HFFc6 (cell line): ENCODE measurements around the gene SCN2B. TPM values are rescaled to one million over a fixed set of nuclear protein-coding genes. Genes with fewer than 3 reads are reported as not detected.

Experiments used
- DNase-seq: peaks from one replicate; pipeline ENCODE4 v3.0.0-alpha.2; 2018
- H3K27ac Mint-ChIP-seq: 2 replicates; pipeline ENCODE4 v1.8.0; 2020; ENCODE audit warnings: mild to moderate bottlenecking, mixed read lengths
- H3K27me3 Mint-ChIP-seq: 2 replicates; pipeline ENCODE4 v1.8.0; 2021; ENCODE audit warnings: mild to moderate bottlenecking, moderate library complexity, mixed read lengths; ENCODE audit not compliant: insufficient read depth
- H3K36me3 Mint-ChIP-seq: 2 replicates; pipeline ENCODE4 v1.8.0; 2021; ENCODE audit warnings: low read depth, mixed read lengths
- H3K4me1 Mint-ChIP-seq: 2 replicates; pipeline ENCODE4 v1.8.0; 2020; ENCODE audit warnings: low read depth, mixed read lengths
- H3K4me3 Mint-ChIP-seq: 2 replicates; pipeline ENCODE4 v1.8.0; 2020; ENCODE audit warnings: mild to moderate bottlenecking, moderate library complexity, mixed read lengths
- H3K9me3 Mint-ChIP-seq: 2 replicates; pipeline ENCODE4 v1.8.0; 2020; ENCODE audit warnings: mild to moderate bottlenecking, mixed read lengths
- total RNA-seq, 6 experiments: library from RNA; stranded (reverse); fragmentation: NEBNext Ultra II Directional; extraction: Animal tissue kit (Norgen Biotek cat#: 25700); gene quantifications; 2 replicates in 1 of 6; 3 replicates in 5 of 6; pipeline ENCODE4 v1.2.3, GENCODE V29; 2021
- TF ChIP-seq, protein P1 (sequence below): fragments of 200-600 bp; sonication (generic); IDR thresholded peaks from 2 replicates; pipeline ENCODE4 v1.5.0; 2021; ENCODE audit warnings: antibody characterized with exemption, mild to moderate bottlenecking

The SCN2B gene
- total RNA-seq, 6 experiments from 2014 or later, result not detected

GRCh38 chr11:118170882-118171268 lies 5.6 kb downstream of the SCN2B start:
- H3K27me3 Mint-ChIP-seq, result peaks cover 57% of the 10 kb centered on the region
- no peaks in the 10 kb centered on the region for H3K9me3 Mint-ChIP-seq

GRCh38 chr11:118170231-118170630 lies 6.2 kb downstream of the SCN2B start:
- H3K4me3 Mint-ChIP-seq, result no peak overlapping the region
- H3K4me1 Mint-ChIP-seq, result peaks cover 14% of the 10 kb centered on the region
- TF ChIP-seq, protein P1, sequence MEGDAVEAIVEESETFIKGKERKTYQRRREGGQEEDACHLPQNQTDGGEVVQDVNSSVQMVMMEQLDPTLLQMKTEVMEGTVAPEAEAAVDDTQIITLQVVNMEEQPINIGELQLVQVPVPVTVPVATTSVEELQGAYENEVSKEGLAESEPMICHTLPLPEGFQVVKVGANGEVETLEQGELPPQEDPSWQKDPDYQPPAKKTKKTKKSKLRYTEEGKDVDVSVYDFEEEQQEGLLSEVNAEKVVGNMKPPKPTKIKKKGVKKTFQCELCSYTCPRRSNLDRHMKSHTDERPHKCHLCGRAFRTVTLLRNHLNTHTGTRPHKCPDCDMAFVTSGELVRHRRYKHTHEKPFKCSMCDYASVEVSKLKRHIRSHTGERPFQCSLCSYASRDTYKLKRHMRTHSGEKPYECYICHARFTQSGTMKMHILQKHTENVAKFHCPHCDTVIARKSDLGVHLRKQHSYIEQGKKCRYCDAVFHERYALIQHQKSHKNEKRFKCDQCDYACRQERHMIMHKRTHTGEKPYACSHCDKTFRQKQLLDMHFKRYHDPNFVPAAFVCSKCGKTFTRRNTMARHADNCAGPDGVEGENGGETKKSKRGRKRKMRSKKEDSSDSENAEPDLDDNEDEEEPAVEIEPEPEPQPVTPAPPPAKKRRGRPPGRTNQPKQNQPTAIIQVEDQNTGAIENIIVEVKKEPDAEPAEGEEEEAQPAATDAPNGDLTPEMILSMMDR, result no peak
- H3K27ac Mint-ChIP-seq, result no peak overlapping the region
- DNase-seq, result no peak
- no peaks in the 10 kb centered on the region for H3K36me3 Mint-ChIP-seq
- H3K9me3 Mint-ChIP-seq, result no peaks in the 10 kb centered on the region
- peaks cover 51% of the 10 kb centered on the region for H3K27me3 Mint-ChIP-seq

More at GRCh38 chr11:118170882-118171268, 5.6 kb downstream of the SCN2B start:
- no peak overlapping the region for H3K27ac Mint-ChIP-seq
- H3K4me3 Mint-ChIP-seq, result no peak overlapping the region
- no peaks in the 10 kb centered on the region for H3K36me3 Mint-ChIP-seq
- TF ChIP-seq, protein P1, result no peak
- no peak for DNase-seq
- peaks cover 20% of the 10 kb centered on the region for H3K4me1 Mint-ChIP-seq

GRCh38 chr11:118169300-118170140 lies 6.9 kb downstream of the SCN2B start:
- Mint-ChIP-seq H3K9me3 (no peaks in the 10 kb centered on the region), H3K27ac (no peak overlapping the region), H3K4me1 (peaks cover 6% of the 10 kb centered on the region), H3K36me3 (no peaks in the 10 kb centered on the region), H3K4me3 (no peak overlapping the region), H3K27me3 (peaks cover 45% of the 10 kb centered on the region)
- DNase-seq, result no peak
- TF ChIP-seq, protein P1, result no peak

GRCh38 chr11:118168751-118169150 lies 7.7 kb downstream of the SCN2B start:
- TF ChIP-seq, protein P1, result no peak
- H3K9me3 Mint-ChIP-seq, result no peaks in the 10 kb centered on the region
- H3K27ac Mint-ChIP-seq, result no peak overlapping the region
- H3K27me3 Mint-ChIP-seq, result peaks cover 43% of the 10 kb centered on the region
- no peak for DNase-seq
- 0 out of 2 replicates have a peak, but pooled peaks cover 5% of the 10 kb centered on the region for H3K4me1 Mint-ChIP-seq
- H3K4me3 Mint-ChIP-seq, result no peak overlapping the region
- no peaks in the 10 kb centered on the region for H3K36me3 Mint-ChIP-seq

DNA sequence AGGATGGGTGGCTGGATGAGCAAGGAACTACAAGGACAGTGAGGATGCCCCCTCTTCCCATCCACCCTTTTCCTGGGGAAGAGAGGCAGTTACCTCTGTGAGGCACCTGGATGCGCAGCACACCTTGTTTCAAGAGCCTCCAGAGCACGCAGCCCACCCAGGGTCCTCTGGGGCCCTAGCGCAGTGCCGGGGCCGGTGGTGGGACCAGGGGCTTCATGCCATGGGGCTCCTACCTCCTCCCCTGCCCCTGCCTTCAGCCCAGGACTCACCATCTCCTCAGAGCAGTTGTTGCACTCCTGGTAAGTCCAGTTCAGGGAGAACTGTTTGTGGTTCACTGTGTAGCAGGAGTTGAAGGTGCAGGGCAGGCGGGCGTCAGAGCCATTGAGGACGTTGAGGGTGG lies 8.1 kb downstream of the SCN2B start:
- H3K9me3 Mint-ChIP-seq, result no peaks in the 10 kb centered on the region
- H3K4me3 Mint-ChIP-seq, result no peak overlapping the region
- no peaks in the 10 kb centered on the region for H3K36me3 Mint-ChIP-seq
- no peak for DNase-seq
- no peak overlapping the region for H3K27ac Mint-ChIP-seq
- H3K27me3 Mint-ChIP-seq, result peaks cover 44% of the 10 kb centered on the region
- H3K4me1 Mint-ChIP-seq, result 0 out of 2 replicates have a peak, but pooled peaks cover 5% of the 10 kb centered on the region
- TF ChIP-seq, protein P1, result no peak
